ENCODE data around the gene USP10.
"Not testable (repeated sequence)": the region's sequence is repeated elsewhere in the genome, so short reads cannot be mapped to it uniquely, and the experiment has no call there.

The USP10 gene

DNA sequence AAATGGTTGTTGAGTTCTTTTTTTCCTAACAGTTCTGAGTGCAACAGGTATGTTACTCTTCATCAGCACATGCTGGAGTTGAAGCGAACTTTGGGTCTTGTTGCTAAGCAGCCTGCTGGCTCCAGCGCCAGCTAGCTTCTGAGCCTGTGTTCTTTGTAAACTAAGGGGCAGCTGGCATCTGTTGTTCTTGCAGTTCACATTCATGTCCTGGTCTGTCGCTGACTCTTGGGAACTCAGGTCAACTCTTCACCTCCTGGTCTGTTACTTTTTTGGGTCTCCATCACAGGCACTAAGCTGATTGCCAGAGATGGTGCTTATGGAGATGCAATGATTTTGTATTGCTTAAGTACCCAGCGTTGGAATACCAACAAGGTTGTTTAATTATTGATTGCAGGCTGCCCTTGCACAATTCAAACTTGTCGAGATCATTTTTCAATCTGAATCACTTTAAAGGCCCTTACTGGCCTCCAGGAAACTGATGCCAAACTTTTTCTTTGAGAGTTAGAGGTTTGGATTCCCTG lies 40.9 kb downstream of the USP10 start:
- no peak overlapping the region for H3K27ac ChIP-seq (ENCODE audit: low read depth, low read length)
- peaks cover 47% of the 10 kb centered on the region for H3K4me1 ChIP-seq (ENCODE audit: control insufficient read depth, insufficient read depth, low read length)
- no peak overlapping the region for H3K9ac ChIP-seq (ENCODE audit: low read depth, low read length)
- H3K4me3 ChIP-seq (ENCODE audit: low read depth, low read length) = no peak overlapping the region
- H3K36me3 ChIP-seq (ENCODE audit: control insufficient read depth, insufficient read depth, low read length) = peaks cover 24% of the 10 kb centered on the region
- H3K9me3 ChIP-seq (ENCODE audit: control insufficient read depth, insufficient read depth, low read length) = no peaks in the 10 kb centered on the region
- H3K27me3 ChIP-seq (ENCODE audit: control insufficient read depth, insufficient read depth, low read length) = no peaks in the 10 kb centered on the region

DNA sequence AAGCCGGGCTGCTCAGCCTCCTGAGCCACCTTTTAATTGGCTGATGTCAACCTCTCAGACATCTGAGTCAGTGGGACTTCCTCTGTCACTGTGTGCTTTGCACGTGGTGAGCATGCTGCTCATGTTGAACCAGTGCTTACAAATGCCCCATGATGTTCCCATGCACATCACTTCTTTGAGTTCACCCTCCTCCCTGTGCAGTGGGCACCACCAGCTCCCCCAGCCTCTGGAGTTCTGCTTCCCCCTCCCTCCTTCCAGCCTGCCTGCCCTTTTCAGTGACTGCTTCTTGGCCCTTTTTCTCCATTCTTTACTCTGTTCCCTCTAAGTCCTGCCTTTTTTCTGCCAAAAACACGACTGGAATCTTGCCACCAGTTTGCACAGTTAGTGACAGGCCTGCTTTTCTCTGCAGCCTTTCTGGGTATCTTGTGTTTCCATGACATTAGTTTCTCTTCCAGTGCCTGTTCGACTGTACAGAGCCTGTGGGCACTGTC lies 41.6 kb downstream of the USP10 start:
- no peak overlapping the region for H3K4me3 ChIP-seq (ENCODE audit: low read depth, low read length)
- H3K27me3 ChIP-seq (ENCODE audit: control insufficient read depth, insufficient read depth, low read length) = no peaks in the 10 kb centered on the region
- H3K9me3 ChIP-seq (ENCODE audit: control insufficient read depth, insufficient read depth, low read length) = no peaks in the 10 kb centered on the region
- peaks cover 31% of the 10 kb centered on the region for H3K36me3 ChIP-seq (ENCODE audit: control insufficient read depth, insufficient read depth, low read length)
- H3K9ac ChIP-seq (ENCODE audit: low read depth, low read length) = no peak overlapping the region
- peaks cover 39% of the 10 kb centered on the region for H3K4me1 ChIP-seq (ENCODE audit: control insufficient read depth, insufficient read depth, low read length)
- no peak overlapping the region for H3K27ac ChIP-seq (ENCODE audit: low read depth, low read length)

DNA sequence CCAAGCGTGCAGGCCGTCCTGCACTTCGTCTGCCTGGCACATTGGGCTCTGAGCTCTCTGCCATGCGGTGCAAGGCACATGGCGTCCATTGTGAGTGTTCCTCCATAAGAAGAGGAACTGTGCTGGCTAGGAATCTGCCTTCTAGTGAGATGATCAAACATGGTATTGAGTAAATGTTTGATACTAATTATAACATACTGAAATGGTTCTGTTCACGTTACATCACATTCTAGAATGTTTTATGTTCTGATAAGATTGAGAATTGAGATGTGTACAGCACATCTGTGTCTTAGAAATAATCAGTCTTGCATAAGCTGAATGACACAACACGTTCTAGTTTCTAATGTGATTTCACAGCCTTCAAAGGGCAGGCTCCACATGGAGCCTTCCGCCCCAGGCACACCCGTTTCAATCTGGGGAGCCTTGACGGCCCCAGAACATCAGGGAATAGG lies 42.9 kb downstream of the USP10 start:
- Histone ChIP-seq H3K4me1 (ENCODE audit: control insufficient read depth, insufficient read depth, low read length) (peaks cover 30% of the 10 kb centered on the region), H3K4me3 (ENCODE audit: low read depth, low read length) (no peak overlapping the region), H3K9ac (ENCODE audit: low read depth, low read length) (no peak overlapping the region), H3K36me3 (ENCODE audit: control insufficient read depth, insufficient read depth, low read length) (peaks cover 37% of the 10 kb centered on the region), H3K27me3 (ENCODE audit: control insufficient read depth, insufficient read depth, low read length) (no peaks in the 10 kb centered on the region), H3K27ac (ENCODE audit: low read depth, low read length) (no peak overlapping the region), H3K9me3 (ENCODE audit: control insufficient read depth, insufficient read depth, low read length) (no peaks in the 10 kb centered on the region)

DNA sequence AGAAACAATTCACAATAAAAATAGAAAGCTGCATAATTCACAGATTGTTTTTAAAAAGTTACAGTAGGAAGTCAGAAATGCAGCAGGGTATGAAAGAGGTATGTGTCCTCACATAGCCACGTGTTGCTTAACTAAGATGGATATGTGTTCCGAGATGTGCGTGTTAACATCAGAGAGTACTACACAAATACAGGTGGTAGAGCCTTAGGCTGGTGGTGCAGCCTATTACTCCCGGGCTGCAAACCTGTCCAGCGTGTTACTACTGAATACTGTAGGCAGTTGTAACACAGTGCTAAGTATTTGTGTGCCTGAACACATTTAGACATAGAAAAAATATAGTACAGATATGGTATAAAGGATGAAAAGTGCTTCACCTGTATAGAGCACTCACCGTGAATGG lies 46.4 kb downstream of the USP10 start:
- H3K9me3 ChIP-seq (ENCODE audit: control insufficient read depth, insufficient read depth, low read length) = no peaks in the 10 kb centered on the region
- peaks cover 34% of the 10 kb centered on the region for H3K36me3 ChIP-seq (ENCODE audit: control insufficient read depth, insufficient read depth, low read length)

DNA sequence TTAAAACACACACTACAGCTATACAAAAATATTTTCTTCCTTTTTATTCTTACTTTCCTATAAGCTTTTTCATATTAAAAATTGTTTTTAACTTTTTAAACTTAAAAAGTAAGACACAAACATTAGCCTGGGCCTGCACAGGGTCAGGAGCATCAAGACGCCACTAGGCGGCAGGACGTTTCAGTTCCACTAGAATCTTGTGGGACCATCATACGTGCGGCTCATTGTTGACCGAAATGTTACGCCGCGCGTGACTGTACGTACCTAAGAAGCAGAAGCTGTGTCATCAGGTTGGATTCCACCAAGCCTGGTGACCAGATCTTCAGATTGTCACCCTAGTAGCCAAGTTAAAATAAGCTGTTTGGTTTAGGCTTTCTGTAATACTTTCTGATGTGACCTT lies 47.1 kb downstream of the USP10 start:
- Histone ChIP-seq H3K9me3 (ENCODE audit: control insufficient read depth, insufficient read depth, low read length) (no peaks in the 10 kb centered on the region), H3K4me3 (ENCODE audit: low read depth, low read length) (no peak overlapping the region), H3K27me3 (ENCODE audit: control insufficient read depth, insufficient read depth, low read length) (no peaks in the 10 kb centered on the region), H3K27ac (ENCODE audit: low read depth, low read length) (no peak overlapping the region), H3K36me3 (ENCODE audit: control insufficient read depth, insufficient read depth, low read length) (peaks cover 30% of the 10 kb centered on the region), H3K4me1 (ENCODE audit: control insufficient read depth, insufficient read depth, low read length) (peaks cover 6% of the 10 kb centered on the region; the same call in 1 of the 2 replicates), H3K9ac (ENCODE audit: low read depth, low read length) (no peak overlapping the region)

More for the DNA sequence above, 46.4 kb downstream of the USP10 start:
- Histone ChIP-seq H3K27me3 (ENCODE audit: control insufficient read depth, insufficient read depth, low read length) (no peaks in the 10 kb centered on the region), H3K4me1 (ENCODE audit: control insufficient read depth, insufficient read depth, low read length) (peaks cover 6% of the 10 kb centered on the region; the same call in 1 of the 2 replicates), H3K9ac (ENCODE audit: low read depth, low read length) (no peak overlapping the region), H3K27ac (ENCODE audit: low read depth, low read length) (no peak overlapping the region), H3K4me3 (ENCODE audit: low read depth, low read length) (no peak overlapping the region)

DNA sequence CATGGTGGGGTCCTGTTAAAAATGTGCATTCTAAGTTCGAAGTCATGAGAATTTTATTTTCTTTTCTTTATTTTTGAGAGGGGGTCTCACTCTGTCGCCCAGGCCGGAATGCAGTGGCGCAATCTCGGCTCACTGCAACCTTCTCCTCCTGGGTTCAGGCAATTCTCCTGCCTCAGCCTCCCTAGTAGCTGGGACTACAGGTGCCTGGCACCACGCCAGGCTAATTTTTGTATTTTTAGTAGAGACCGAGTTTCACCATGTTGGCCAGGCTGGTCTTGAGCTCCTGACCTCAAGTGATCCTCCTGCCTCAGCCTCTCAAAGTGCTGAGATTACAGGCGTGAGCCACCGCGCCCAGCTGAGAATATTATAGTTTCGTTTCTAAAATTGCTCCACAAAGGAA lies 48.4 kb downstream of the USP10 start:
- not testable (repeated sequence) for H3K4me3 ChIP-seq (ENCODE audit: low read depth, low read length); H3K9me3 ChIP-seq (ENCODE audit: control insufficient read depth, insufficient read depth, low read length); H3K27me3 ChIP-seq (ENCODE audit: control insufficient read depth, insufficient read depth, low read length); H3K9ac ChIP-seq (ENCODE audit: low read depth, low read length); H3K4me1 ChIP-seq (ENCODE audit: control insufficient read depth, insufficient read depth, low read length); H3K27ac ChIP-seq (ENCODE audit: low read depth, low read length)
- peaks cover 30% of the 10 kb centered on the region for H3K36me3 ChIP-seq (ENCODE audit: control insufficient read depth, insufficient read depth, low read length)

DNA sequence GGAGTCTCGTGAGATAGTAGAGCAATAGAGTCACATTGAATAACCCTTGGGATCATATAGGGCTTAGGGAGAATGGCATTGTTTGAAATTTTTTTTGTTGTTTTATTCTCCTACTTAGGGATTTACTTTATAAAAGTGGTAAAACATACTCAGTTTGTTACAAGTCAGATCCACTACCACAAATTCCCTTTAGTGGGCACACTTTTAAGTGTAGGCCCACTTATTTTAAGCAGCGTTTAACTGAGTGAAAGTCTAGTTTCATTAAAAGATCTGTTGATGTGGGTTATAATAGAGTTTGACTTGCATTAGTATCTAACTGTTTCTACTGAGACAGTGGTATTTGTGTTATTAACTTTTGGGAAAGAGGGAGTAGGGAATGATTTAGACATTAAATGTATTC lies 49.3 kb downstream of the USP10 start:
- H3K4me3 ChIP-seq (ENCODE audit: low read depth, low read length) = no peak overlapping the region
- H3K9ac ChIP-seq (ENCODE audit: low read depth, low read length) = no peak overlapping the region
- H3K4me1 ChIP-seq (ENCODE audit: control insufficient read depth, insufficient read depth, low read length) = no peaks in the 10 kb centered on the region
- H3K9me3 ChIP-seq (ENCODE audit: control insufficient read depth, insufficient read depth, low read length) = no peaks in the 10 kb centered on the region
- no peak overlapping the region for H3K27ac ChIP-seq (ENCODE audit: low read depth, low read length)
- H3K27me3 ChIP-seq (ENCODE audit: control insufficient read depth, insufficient read depth, low read length) = no peaks in the 10 kb centered on the region
- H3K36me3 ChIP-seq (ENCODE audit: control insufficient read depth, insufficient read depth, low read length) = peaks cover 30% of the 10 kb centered on the region

DNA sequence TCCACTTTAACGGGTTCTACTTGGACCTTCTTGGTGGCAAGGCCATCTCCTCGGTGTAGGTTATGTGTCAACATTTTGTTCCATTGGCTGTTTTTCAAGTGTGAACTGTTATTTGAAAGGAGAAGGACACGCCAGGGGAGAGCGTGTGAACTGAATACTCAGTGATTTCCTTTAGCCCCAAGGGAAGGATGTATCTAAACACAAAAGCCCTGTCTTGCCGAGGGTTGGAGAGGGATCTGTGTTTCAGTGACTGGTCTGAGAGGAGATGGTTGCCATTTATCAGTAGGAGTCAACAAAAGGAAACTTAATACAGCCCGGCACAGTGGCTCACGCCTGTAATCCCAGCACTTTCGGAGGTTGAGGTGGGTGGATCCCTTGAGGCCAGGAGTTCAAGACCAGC lies 50.0 kb downstream of the USP10 start:
- no peak overlapping the region for H3K9ac ChIP-seq (ENCODE audit: low read depth, low read length)
- H3K4me1 ChIP-seq (ENCODE audit: control insufficient read depth, insufficient read depth, low read length) = no peaks in the 10 kb centered on the region; the same call in 1 of the 2 replicates
- no peaks in the 10 kb centered on the region for H3K9me3 ChIP-seq (ENCODE audit: control insufficient read depth, insufficient read depth, low read length)
- no peak overlapping the region for H3K27ac ChIP-seq (ENCODE audit: low read depth, low read length)
- H3K4me3 ChIP-seq (ENCODE audit: low read depth, low read length) = no peak overlapping the region
- no peaks in the 10 kb centered on the region for H3K27me3 ChIP-seq (ENCODE audit: control insufficient read depth, insufficient read depth, low read length)
- H3K36me3 ChIP-seq (ENCODE audit: control insufficient read depth, insufficient read depth, low read length) = peaks cover 28% of the 10 kb centered on the region

DNA sequence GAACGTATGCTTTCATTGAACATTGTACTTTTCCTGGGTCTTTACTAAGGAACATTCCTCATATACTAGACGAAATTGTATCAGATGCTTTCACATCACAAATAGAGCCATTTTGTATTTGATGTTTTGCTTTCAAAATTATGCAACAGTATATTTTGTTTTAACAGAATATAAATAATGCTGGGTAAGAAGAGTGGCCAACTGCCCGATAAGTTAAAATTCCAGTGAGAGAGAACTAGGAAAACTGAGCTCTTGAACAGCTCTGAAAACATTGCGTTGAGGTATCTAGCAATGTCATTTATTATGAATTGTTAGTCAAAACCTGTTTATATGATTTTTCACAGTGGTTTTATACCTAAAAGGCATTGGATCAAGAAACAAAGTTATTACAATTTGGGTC lies 50.8 kb downstream of the USP10 start:
- Histone ChIP-seq H3K36me3 (ENCODE audit: control insufficient read depth, insufficient read depth, low read length) (peaks cover 25% of the 10 kb centered on the region), H3K9ac (ENCODE audit: low read depth, low read length) (no peak overlapping the region), H3K4me1 (ENCODE audit: control insufficient read depth, insufficient read depth, low read length) (peaks cover 2% of the 10 kb centered on the region; the same call in 1 of the 2 replicates), H3K9me3 (ENCODE audit: control insufficient read depth, insufficient read depth, low read length) (no peaks in the 10 kb centered on the region), H3K27me3 (ENCODE audit: control insufficient read depth, insufficient read depth, low read length) (no peaks in the 10 kb centered on the region), H3K27ac (ENCODE audit: low read depth, low read length) (no peak overlapping the region), H3K4me3 (ENCODE audit: low read depth, low read length) (no peak overlapping the region)

- H3K27ac ChIP-seq (ENCODE audit: low read depth, low read length) = no peak overlapping the region
- peaks cover 19% of the 10 kb centered on the region for H3K36me3 ChIP-seq (ENCODE audit: control insufficient read depth, insufficient read depth, low read length)
- no peak overlapping the region for H3K9ac ChIP-seq (ENCODE audit: low read depth, low read length)
- peaks cover 2% of the 10 kb centered on the region; the same call in 1 of the 2 replicates for H3K4me1 ChIP-seq (ENCODE audit: control insufficient read depth, insufficient read depth, low read length)
- no peaks in the 10 kb centered on the region for H3K27me3 ChIP-seq (ENCODE audit: control insufficient read depth, insufficient read depth, low read length)
- no peak overlapping the region for H3K4me3 ChIP-seq (ENCODE audit: low read depth, low read length)
- H3K9me3 ChIP-seq (ENCODE audit: control insufficient read depth, insufficient read depth, low read length) = no peaks in the 10 kb centered on the region
Observed at GRCh38 chr16:84751241-84751640, 51.4 kb downstream of the USP10 start.

- no peak overlapping the region for H3K9ac ChIP-seq (ENCODE audit: low read depth, low read length)
- H3K9me3 ChIP-seq (ENCODE audit: control insufficient read depth, insufficient read depth, low read length) = no peaks in the 10 kb centered on the region
- H3K36me3 ChIP-seq (ENCODE audit: control insufficient read depth, insufficient read depth, low read length) = peaks cover 14% of the 10 kb centered on the region
- no peak overlapping the region for H3K4me3 ChIP-seq (ENCODE audit: low read depth, low read length)
- no peak overlapping the region for H3K27ac ChIP-seq (ENCODE audit: low read depth, low read length)
- no peaks in the 10 kb centered on the region for H3K27me3 ChIP-seq (ENCODE audit: control insufficient read depth, insufficient read depth, low read length)
- peaks cover 2% of the 10 kb centered on the region; the same call in 1 of the 2 replicates for H3K4me1 ChIP-seq (ENCODE audit: control insufficient read depth, insufficient read depth, low read length)
Observed at GRCh38 chr16:84751947-84752346, 52.1 kb downstream of the USP10 start.
